ENCODE data around the gene FLT1.

FLT1 gene

GRCh38 chr13:28513745-28514144 lies 18.8 kb upstream of the FLT1 start:
- Histone ChIP-seq H3K36me3 (ENCODE audit: control insufficient read depth, insufficient read depth, low read length) (no peaks in the 10 kb centered on the region), H3K27me3 (ENCODE audit: control insufficient read depth, insufficient read depth, low read length) (no peaks in the 10 kb centered on the region), H3K9ac (ENCODE audit: low read length) (no peak overlapping the region), H3K4me1 (ENCODE audit: control insufficient read depth, insufficient read depth, low read length) (no peaks in the 10 kb centered on the region), H3K9me3 (ENCODE audit: control insufficient read depth, low read length) (no peaks in the 10 kb centered on the region), H3K4me3 (ENCODE audit: low read length) (no peak overlapping the region)

GRCh38 chr13:28510542-28510941 lies 15.6 kb upstream of the FLT1 start:
- Histone ChIP-seq H3K36me3 (ENCODE audit: control insufficient read depth, insufficient read depth, low read length) (no peaks in the 10 kb centered on the region), H3K4me3 (ENCODE audit: low read length) (no peak overlapping the region), H3K9me3 (ENCODE audit: control insufficient read depth, low read length) (no peaks in the 10 kb centered on the region), H3K4me1 (ENCODE audit: control insufficient read depth, insufficient read depth, low read length) (no peaks in the 10 kb centered on the region), H3K9ac (ENCODE audit: low read length) (no peak overlapping the region), H3K27me3 (ENCODE audit: control insufficient read depth, insufficient read depth, low read length) (no peaks in the 10 kb centered on the region)

GRCh38 chr13:28510066-28510465 lies 15.1 kb upstream of the FLT1 start:
- Histone ChIP-seq H3K4me3 (ENCODE audit: low read length) (no peak overlapping the region), H3K27me3 (ENCODE audit: control insufficient read depth, insufficient read depth, low read length) (no peaks in the 10 kb centered on the region), H3K36me3 (ENCODE audit: control insufficient read depth, insufficient read depth, low read length) (no peaks in the 10 kb centered on the region), H3K9me3 (ENCODE audit: control insufficient read depth, low read length) (no peaks in the 10 kb centered on the region), H3K4me1 (ENCODE audit: control insufficient read depth, insufficient read depth, low read length) (no peaks in the 10 kb centered on the region), H3K9ac (ENCODE audit: low read length) (no peak overlapping the region)

GRCh38 chr13:28505543-28506135 lies 10.7 kb upstream of the FLT1 start:
- Histone ChIP-seq H3K4me1 (ENCODE audit: control insufficient read depth, insufficient read depth, low read length) (no peaks in the 10 kb centered on the region), H3K9me3 (ENCODE audit: control insufficient read depth, low read length) (no peaks in the 10 kb centered on the region), H3K36me3 (ENCODE audit: control insufficient read depth, insufficient read depth, low read length) (no peaks in the 10 kb centered on the region), H3K9ac (ENCODE audit: low read length) (no peak overlapping the region), H3K27me3 (ENCODE audit: control insufficient read depth, insufficient read depth, low read length) (no peaks in the 10 kb centered on the region), H3K4me3 (ENCODE audit: low read length) (no peak overlapping the region)

- Histone ChIP-seq H3K4me1 (ENCODE audit: control insufficient read depth, insufficient read depth, low read length) (no peaks in the 10 kb centered on the region), H3K27me3 (ENCODE audit: control insufficient read depth, insufficient read depth, low read length) (no peaks in the 10 kb centered on the region), H3K9ac (ENCODE audit: low read length) (no peak overlapping the region), H3K9me3 (ENCODE audit: control insufficient read depth, low read length) (no peaks in the 10 kb centered on the region), H3K36me3 (ENCODE audit: control insufficient read depth, insufficient read depth, low read length) (no peaks in the 10 kb centered on the region), H3K4me3 (ENCODE audit: low read length) (no peak overlapping the region)
Measured at GRCh38 chr13:28503182-28503967, 8.4 kb upstream of the FLT1 start.

GRCh38 chr13:28501547-28501946 lies 6.6 kb upstream of the FLT1 start:
- Histone ChIP-seq H3K27me3 (ENCODE audit: control insufficient read depth, insufficient read depth, low read length) (peaks cover 3% of the 10 kb centered on the region), H3K4me1 (ENCODE audit: control insufficient read depth, insufficient read depth, low read length) (no peaks in the 10 kb centered on the region), H3K9ac (ENCODE audit: low read length) (no peak overlapping the region), H3K9me3 (ENCODE audit: control insufficient read depth, low read length) (no peaks in the 10 kb centered on the region), H3K4me3 (ENCODE audit: low read length) (no peak overlapping the region), H3K36me3 (ENCODE audit: control insufficient read depth, insufficient read depth, low read length) (no peaks in the 10 kb centered on the region)

GRCh38 chr13:28499609-28500008 lies 4.7 kb upstream of the FLT1 start:
- Histone ChIP-seq H3K36me3 (ENCODE audit: control insufficient read depth, insufficient read depth, low read length) (no peaks in the 10 kb centered on the region), H3K4me3 (ENCODE audit: low read length) (no peak overlapping the region), H3K9me3 (ENCODE audit: control insufficient read depth, low read length) (no peaks in the 10 kb centered on the region), H3K4me1 (ENCODE audit: control insufficient read depth, insufficient read depth, low read length) (no peaks in the 10 kb centered on the region), H3K27me3 (ENCODE audit: control insufficient read depth, insufficient read depth, low read length) (peaks cover 22% of the 10 kb centered on the region), H3K9ac (ENCODE audit: low read length) (no peak overlapping the region)

- H3K4me3 ChIP-seq (ENCODE audit: low read length), result no peak overlapping the region
- no peaks in the 10 kb centered on the region for H3K4me1 ChIP-seq (ENCODE audit: control insufficient read depth, insufficient read depth, low read length)
- peaks cover 32% of the 10 kb centered on the region for H3K27me3 ChIP-seq (ENCODE audit: control insufficient read depth, insufficient read depth, low read length)
- H3K9me3 ChIP-seq (ENCODE audit: control insufficient read depth, low read length), result no peaks in the 10 kb centered on the region
- no peaks in the 10 kb centered on the region for H3K36me3 ChIP-seq (ENCODE audit: control insufficient read depth, insufficient read depth, low read length)
- H3K9ac ChIP-seq (ENCODE audit: low read length), result no peak overlapping the region
Measured at GRCh38 chr13:28498481-28499115, 3.7 kb upstream of the FLT1 start.

GRCh38 chr13:28497143-28497876 lies 2.4 kb upstream of the FLT1 start:
- H3K27me3 ChIP-seq (ENCODE audit: control insufficient read depth, insufficient read depth, low read length), result peaks cover 41% of the 10 kb centered on the region

GRCh38 chr13:28496188-28496564 lies 1.2 kb upstream of the FLT1 start:
- no peaks in the 10 kb centered on the region for H3K9me3 ChIP-seq (ENCODE audit: control insufficient read depth, low read length)
- no peaks in the 10 kb centered on the region for H3K36me3 ChIP-seq (ENCODE audit: control insufficient read depth, insufficient read depth, low read length)
- peaks cover 44% of the 10 kb centered on the region for H3K27me3 ChIP-seq (ENCODE audit: control insufficient read depth, insufficient read depth, low read length)
- no peaks in the 10 kb centered on the region for H3K4me1 ChIP-seq (ENCODE audit: control insufficient read depth, insufficient read depth, low read length)
- H3K9ac ChIP-seq (ENCODE audit: low read length), result no peak overlapping the region
- H3K4me3 ChIP-seq (ENCODE audit: low read length), result no peak overlapping the region

More at GRCh38 chr13:28497143-28497876, 2.4 kb upstream of the FLT1 start:
- no peaks in the 10 kb centered on the region for H3K4me1 ChIP-seq (ENCODE audit: control insufficient read depth, insufficient read depth, low read length)
- no peaks in the 10 kb centered on the region for H3K36me3 ChIP-seq (ENCODE audit: control insufficient read depth, insufficient read depth, low read length)
- H3K9ac ChIP-seq (ENCODE audit: low read length), result no peak overlapping the region
- no peak overlapping the region for H3K4me3 ChIP-seq (ENCODE audit: low read length)
- H3K9me3 ChIP-seq (ENCODE audit: control insufficient read depth, low read length), result no peaks in the 10 kb centered on the region

- Histone ChIP-seq H3K36me3 (ENCODE audit: control insufficient read depth, insufficient read depth, low read length) (no peaks in the 10 kb centered on the region), H3K27me3 (ENCODE audit: control insufficient read depth, insufficient read depth, low read length) (peaks cover 44% of the 10 kb centered on the region), H3K4me3 (ENCODE audit: low read length) (no peak overlapping the region), H3K4me1 (ENCODE audit: control insufficient read depth, insufficient read depth, low read length) (no peaks in the 10 kb centered on the region), H3K9ac (ENCODE audit: low read length) (no peak overlapping the region), H3K9me3 (ENCODE audit: control insufficient read depth, low read length) (no peaks in the 10 kb centered on the region)
Measured at GRCh38 chr13:28495538-28496187, 735 bp upstream of the FLT1 start.

- peaks cover 55% of the 10 kb centered on the region for H3K27me3 ChIP-seq (ENCODE audit: control insufficient read depth, insufficient read depth, low read length)
- H3K4me3 ChIP-seq (ENCODE audit: low read length), result no peak overlapping the region
- no peaks in the 10 kb centered on the region for H3K36me3 ChIP-seq (ENCODE audit: control insufficient read depth, insufficient read depth, low read length)
- H3K9ac ChIP-seq (ENCODE audit: low read length), result no peak overlapping the region
- no peaks in the 10 kb centered on the region for H3K9me3 ChIP-seq (ENCODE audit: control insufficient read depth, low read length)
- H3K4me1 ChIP-seq (ENCODE audit: control insufficient read depth, insufficient read depth, low read length), result no peaks in the 10 kb centered on the region
Measured at GRCh38 chr13:28494504-28494777, 487 bp downstream of the FLT1 start.

Data from mucosa of stomach (tissue), 1 donor.